Keratinocyte (primary cell): Measurements from ENCODE around the gene SSUH2.

Experiments used
- EZH2 ChIP-seq: IDR thresholded peaks from one replicate; pipeline ENCODE4 v1.6.1; 2012; ENCODE audit warnings: inconsistent platforms, mild to moderate bottlenecking, low read length, moderate library complexity
- TF ChIP-seq, protein P1 (sequence below), 3 experiments: IDR thresholded peaks in 1 of 3; conservative IDR thresholded peaks in 1 of 3; optimal IDR thresholded peaks in 1 of 3; 2 replicates in 2 of 3; 3 replicates in 1 of 3; pipeline versions ENCODE3 to v1.5.1; 2011; ENCODE audit warnings: low read length in 3 of 3, mild to moderate bottlenecking in 3 of 3, moderate library complexity in 2 of 3, control low read depth in 1 of 3, inconsistent platforms in 1 of 3; ENCODE audit not compliant: insufficient read depth in 2 of 3; ENCODE audit errors: extremely low read depth in 1 of 3

GRCh38 chr3:8595252-8595651, 49.3 kb downstream of the SSUH2 start:
- TF ChIP-seq, protein P1, sequence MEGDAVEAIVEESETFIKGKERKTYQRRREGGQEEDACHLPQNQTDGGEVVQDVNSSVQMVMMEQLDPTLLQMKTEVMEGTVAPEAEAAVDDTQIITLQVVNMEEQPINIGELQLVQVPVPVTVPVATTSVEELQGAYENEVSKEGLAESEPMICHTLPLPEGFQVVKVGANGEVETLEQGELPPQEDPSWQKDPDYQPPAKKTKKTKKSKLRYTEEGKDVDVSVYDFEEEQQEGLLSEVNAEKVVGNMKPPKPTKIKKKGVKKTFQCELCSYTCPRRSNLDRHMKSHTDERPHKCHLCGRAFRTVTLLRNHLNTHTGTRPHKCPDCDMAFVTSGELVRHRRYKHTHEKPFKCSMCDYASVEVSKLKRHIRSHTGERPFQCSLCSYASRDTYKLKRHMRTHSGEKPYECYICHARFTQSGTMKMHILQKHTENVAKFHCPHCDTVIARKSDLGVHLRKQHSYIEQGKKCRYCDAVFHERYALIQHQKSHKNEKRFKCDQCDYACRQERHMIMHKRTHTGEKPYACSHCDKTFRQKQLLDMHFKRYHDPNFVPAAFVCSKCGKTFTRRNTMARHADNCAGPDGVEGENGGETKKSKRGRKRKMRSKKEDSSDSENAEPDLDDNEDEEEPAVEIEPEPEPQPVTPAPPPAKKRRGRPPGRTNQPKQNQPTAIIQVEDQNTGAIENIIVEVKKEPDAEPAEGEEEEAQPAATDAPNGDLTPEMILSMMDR (optimal IDR thresholded peaks at IDR 0.05 in 1 of 3, IDR thresholded peaks at IDR 0.05 in 1 of 3, conservative IDR thresholded peaks at IDR 0.05 in 1 of 3; ENCODE audit: extremely low read depth in 1 of 3, insufficient read depth in 2 of 3, low read length in 3 of 3): no peak
- no peak for TF ChIP-seq EZH2
